Left lung (tissue), 14 donors: ENCODE results near the gene SLC38A6. TPM values are rescaled to one million over a fixed set of nuclear protein-coding genes. Genes with fewer than 3 reads are reported as not detected.

Source experiments
- ATAC-seq: fragments of 200-7000 bp; cut with Tn5 transposase; one replicate; pipeline ENCODE4 v1.9.1; 2020; ENCODE audit warnings: moderate library complexity
- DNase-seq, 4 donors: peaks; one replicate each; pipeline ENCODE4 v3.0.0-alpha.2; 2013 to 2020
- H3K27ac ChIP-seq, 2 donors: fragments of 200-600 bp; sonication (generic) in 1 of 2; one replicate each; pipeline versions ENCODE4 v1.5.0 to v1.8.0; 2020 to 2021
- H3K27me3 ChIP-seq, 2 donors: fragments of 200-600 bp; sonication (generic) in 1 of 2; one replicate each; pipeline versions ENCODE4 v1.5.0 to v1.8.0; 2020 to 2021
- H3K36me3 ChIP-seq, 2 donors: fragments of 200-600 bp; sonication (generic) in 1 of 2; one replicate each; pipeline versions ENCODE4 v1.5.0 to v1.8.0; 2020 to 2021
- H3K4me1 ChIP-seq, 2 donors: fragments of 200-600 bp; one replicate each; pipeline ENCODE4 v1.8.0; 2021
- H3K4me3 ChIP-seq, 2 donors: fragments of 200-600 bp; sonication (generic) in 1 of 2; one replicate each; pipeline versions ENCODE4 v1.5.0 to v1.8.0; 2020 to 2021; ENCODE audit warnings: mild to moderate bottlenecking in 1 of 2
- H3K9me3 ChIP-seq, 2 donors: fragments of 200-600 bp; sonication (generic) in 1 of 2; one replicate each; pipeline versions ENCODE4 v1.5.0 to v1.8.0; 2020 to 2021
- CTCF ChIP-seq, 2 donors: fragments of 200-600 bp; sonication (generic) in 1 of 2; IDR thresholded peaks; one replicate each; pipeline versions ENCODE4 v1.5.0 to v1.8.0; 2021; ENCODE audit warnings: antibody characterized with exemption in 2 of 2
- intact Hi-C, 2 donors: fragments of 100-400 bp; cut with DNase I; formaldehyde crosslinking; loops; one replicate each; pipeline versions ENCODE4 v1.11.2 to v1.14.2; 2022
- long read RNA-seq, 12 donors: library from polyadenylated mRNA in 2 of 12; unstranded in 2 of 12; transcript quantifications; one replicate each; pipeline ENCODE4 v2.0.0 and lab custom pipeline, GENCODE V29; 2019 to 2026
- polyA plus RNA-seq, 6 donors: library from polyadenylated mRNA; unstranded; fragments of 120-200 nt; gene quantifications; one replicate each; pipeline ENCODE4 v1.2.1, GENCODE V29; 2013; ENCODE audit not compliant: insufficient read length in 6 of 6
- total RNA-seq, 2 donors: library from RNA; stranded (reverse); fragmentation: NEBNext Ultra II Directional; extraction: Animal tissue kit (Norgen Biotek cat#: 25700); gene quantifications; one replicate each; pipeline ENCODE4 v1.2.1, GENCODE V29; 2021
- donor health status: DM: no; HTN: yes; CAD: no.
- donor health status: DM: no; HTN: no; CAD: no.

The SLC38A6 gene
- total RNA-seq, result 10 to 100 TPM; 22.4 to 35.2 TPM
- polyA plus RNA-seq, result 10 to 100 TPM; 25.1 to 33.7 (median 27.6) TPM
- long read RNA-seq, donor 1, partial matches to known transcripts, result 0 of 1 reads
- long read RNA-seq, donor 1, other reads (novel, unspliced or antisense), result 0 of 1 reads
- long read RNA-seq, donor 2, result 0 reads
- long read RNA-seq, donor 3, partial matches to known transcripts, result 0 of 1 reads
- long read RNA-seq, donor 3, other reads (novel, unspliced or antisense), result 0 of 1 reads
- long read RNA-seq, donor 4, transcript SLC38A6-201 (16 exons, 1,688 nt), result major isoform, 5 of 12 reads
- long read RNA-seq, donor 4, partial matches to known transcripts, result 3 of 12 reads
- long read RNA-seq, donor 4, other reads (novel, unspliced or antisense), result 3 of 12 reads
- long read RNA-seq, donor 5, partial matches to known transcripts, result 0 of 1 reads
- long read RNA-seq, donor 5, other reads (novel, unspliced or antisense), result 0 of 1 reads
- long read RNA-seq, donor 6, partial matches to known transcripts, result 0 of 1 reads
- long read RNA-seq, donor 6, other reads (novel, unspliced or antisense), result 0 of 1 reads
- long read RNA-seq, donor 7, partial matches to known transcripts, result 0 of 1 reads
- long read RNA-seq, donor 7, other reads (novel, unspliced or antisense), result 0 of 1 reads
- long read RNA-seq, donor 8, result 0 reads
- long read RNA-seq, donor 9, result 0 reads
- long read RNA-seq, donor 10, partial matches to known transcripts, result 2 of 14 reads
- long read RNA-seq, donor 10, other reads (novel, unspliced or antisense), result 8 of 14 reads
- long read RNA-seq, donor 11, partial matches to known transcripts, result 0 of 1 reads
- long read RNA-seq, donor 11, other reads (novel, unspliced or antisense), result 0 of 1 reads
- long read RNA-seq, donor 12, partial matches to known transcripts, result 0 of 1 reads
- long read RNA-seq, donor 12, other reads (novel, unspliced or antisense), result 0 of 1 reads

- Histone ChIP-seq H3K9me3 (no peaks in the 10 kb centered on the region), H3K27ac (peak within 1 kb of the TSS; percentile 84 to 85), H3K4me1 (peaks cover 9 to 47% of the 10 kb centered on the region in 2 donors), H3K27me3 (no peaks in the 10 kb centered on the region), H3K4me3 (peak within 1 kb of the TSS; percentile 71 to 78), H3K36me3 (peaks cover 0 to 13% of the 10 kb centered on the region in 2 donors)
- ATAC-seq, result peak; percentile 98
- no peak for TF ChIP-seq CTCF (IDR thresholded peaks at IDR 0.05)
- intact Hi-C loops, result no loop called here
- peak; percentile 95 to 97 (median 96) for DNase-seq
Observed at GRCh38 chr14:60980811-60981632, at the start of gene SLC38A6, which contains the start of gene TRMT5. Gene SLC38A6 (plus strand): TSS chr14:60981245. CDS start chr14:60981278, 33 bp downstream. Gene TRMT5 (minus strand): TSS chr14:60981079. CDS start chr14:60980973, 106 bp downstream.

GRCh38 chr14:60933920-60934655, 47.0 kb upstream of the SLC38A6 start:
- H3K4me1 ChIP-seq, result no peaks in the 10 kb centered on the region
- no peaks in the 10 kb centered on the region for H3K36me3 ChIP-seq
- ATAC-seq, result no peak
- H3K4me3 ChIP-seq, result no peak overlapping the region
- TF ChIP-seq CTCF (IDR thresholded peaks at IDR 0.05), result no peak
- no peaks in the 10 kb centered on the region for H3K9me3 ChIP-seq
- intact Hi-C loops, result no loop called here
- H3K27ac ChIP-seq, result no peak overlapping the region
- no peaks in the 10 kb centered on the region for H3K27me3 ChIP-seq
- no peak for DNase-seq

GRCh38 chr14:60935319-60935718, 45.7 kb upstream of the SLC38A6 start:
- Histone ChIP-seq H3K36me3 (no peaks in the 10 kb centered on the region), H3K27ac (no peak overlapping the region), H3K27me3 (no peaks in the 10 kb centered on the region), H3K4me3 (no peak overlapping the region), H3K9me3 (no peaks in the 10 kb centered on the region), H3K4me1 (no peaks in the 10 kb centered on the region)
- intact Hi-C loops, result no loop called here
- no peak for TF ChIP-seq CTCF (IDR thresholded peaks at IDR 0.05)
- ATAC-seq (no peak), DNase-seq (no peak)

- ATAC-seq (no peak), DNase-seq (no peak)
- H3K36me3 ChIP-seq, result peaks cover 0 to 4% of the 10 kb centered on the region in 2 donors
- no peaks in the 10 kb centered on the region for H3K4me1 ChIP-seq
- H3K27ac ChIP-seq, result no peak overlapping the region
- H3K4me3 ChIP-seq, result no peak overlapping the region
- intact Hi-C loops, result no loop called here
- H3K27me3 ChIP-seq, result no peaks in the 10 kb centered on the region
- no peak for TF ChIP-seq CTCF (IDR thresholded peaks at IDR 0.05)
- no peaks in the 10 kb centered on the region for H3K9me3 ChIP-seq
Observed at GRCh38 chr14:60943637-60944032, 37.4 kb upstream of the SLC38A6 start.
